Vagina (tissue), 2 donors: ENCODE data around the gene PEMT. TPM values are rescaled to one million over a fixed set of nuclear protein-coding genes. Genes with fewer than 3 reads are reported as not detected.

Source experiments
- DNase-seq, 2 donors: peaks; one replicate each; pipeline ENCODE4 v3.0.0-alpha.2; 2017; ENCODE audit errors: extremely low spot score in 2 of 2
- H3K27ac ChIP-seq: fragments of 200-600 bp; sonication (generic); one replicate; pipeline ENCODE4 v1.5.1; 2019
- H3K27me3 ChIP-seq: fragments of 200-600 bp; sonication (generic); one replicate; pipeline ENCODE4 v1.5.1; 2019
- H3K36me3 ChIP-seq, 2 donors: fragments of 200-600 bp; sonication (generic); one replicate each; pipeline ENCODE4 v1.5.1; 2017 to 2019
- H3K4me1 ChIP-seq: fragments of 200-600 bp; sonication (generic); one replicate; pipeline ENCODE4 v1.5.1; 2019
- H3K4me3 ChIP-seq, 2 donors: fragments of 200-600 bp; sonication (generic); 1 replicate in 1 of 2; 2 replicates in 1 of 2; pipeline ENCODE4 v1.5.1; 2016 to 2019
- H3K9me3 ChIP-seq: fragments of 200-600 bp; sonication (generic); one replicate; pipeline ENCODE4 v1.5.1; 2019
- CTCF ChIP-seq, 3 experiments: fragments of 450-650 bp in 2 of 3; fragments of 200-600 bp in 1 of 3; sonication (generic) in 1 of 3; IDR thresholded peaks; one replicate each; pipeline ENCODE4 v1.5.1; 2017 to 2019; ENCODE audit warnings: antibody characterized with exemption in 3 of 3, mild to moderate bottlenecking in 2 of 3, moderate library complexity in 2 of 3
- POLR2A ChIP-seq, 2 donors: fragments of 450-650 bp; IDR thresholded peaks; one replicate each; pipeline ENCODE4 v1.6.1; 2017; ENCODE audit warnings: antibody characterized with exemption in 2 of 2, mild to moderate bottlenecking in 2 of 2, moderate library complexity in 2 of 2
- POLR2AphosphoS5 ChIP-seq, 2 donors: sonication (generic); formaldehyde crosslinking; IDR thresholded peaks; one replicate each; pipeline ENCODE4 v1.9.0; 2017; ENCODE audit warnings: antibody characterized with exemption in 2 of 2, mild to moderate bottlenecking in 2 of 2, low read depth in 1 of 2; ENCODE audit not compliant: insufficient read depth in 1 of 2
- intact Hi-C: fragments of 100-400 bp; cut with DNase I; formaldehyde crosslinking; loops from one replicate; pipeline ENCODE4 v1.15.1; 2023
- total RNA-seq: library from RNA; depleted of rRNA; stranded (reverse); fragments of >200 nt; gene quantifications from one replicate; pipeline ENCODE4 v1.2.3, GENCODE V29; 2016

Gene PEMT
- total RNA-seq, 1 donor from 2014 or later = 37.3 TPM

- Histone ChIP-seq H3K4me1 (peaks cover 41% of the 10 kb centered on the region), H3K27me3 (no peaks in the 10 kb centered on the region), H3K9me3 (no peaks in the 10 kb centered on the region), H3K27ac (no peak overlapping the region), H3K36me3 (no peaks in the 10 kb centered on the region), H3K4me3 (no peak overlapping the region)
- no peak for TF ChIP-seq CTCF (IDR thresholded peaks at IDR 0.05)
- no peak for TF ChIP-seq POLR2AphosphoS5 (IDR thresholded peaks at IDR 0.05; ENCODE audit: insufficient read depth in 1 of 2, low read depth in 1 of 2)
- TF ChIP-seq POLR2A (IDR thresholded peaks at IDR 0.05) = no peak
- no peak for DNase-seq
- intact Hi-C loops = no loop called here
These were observed 27.2 kb downstream of the PEMT start for GRCh38 chr17:17564323-17564722.

GRCh38 chr17:17563530-17563929 lies 28.0 kb downstream of the PEMT start:
- Histone ChIP-seq H3K27me3 (no peaks in the 10 kb centered on the region), H3K9me3 (no peaks in the 10 kb centered on the region), H3K4me1 (peaks cover 35% of the 10 kb centered on the region), H3K4me3 (no peak overlapping the region), H3K36me3 (no peaks in the 10 kb centered on the region), H3K27ac (no peak overlapping the region)
- no peak for TF ChIP-seq POLR2AphosphoS5 (IDR thresholded peaks at IDR 0.05; ENCODE audit: insufficient read depth in 1 of 2, low read depth in 1 of 2)
- no peak for TF ChIP-seq POLR2A (IDR thresholded peaks at IDR 0.05)
- no peak for TF ChIP-seq CTCF (IDR thresholded peaks at IDR 0.05)
- DNase-seq = no peak
- intact Hi-C loops = no loop called here

- Histone ChIP-seq H3K27ac (no peak overlapping the region), H3K27me3 (no peaks in the 10 kb centered on the region), H3K36me3 (no peaks in the 10 kb centered on the region), H3K9me3 (no peaks in the 10 kb centered on the region), H3K4me1 (peaks cover 21% of the 10 kb centered on the region), H3K4me3 (no peak overlapping the region)
- intact Hi-C loops = no loop called here
- no peak for DNase-seq
- TF ChIP-seq POLR2A (IDR thresholded peaks at IDR 0.05) = no peak
- no peak for TF ChIP-seq POLR2AphosphoS5 (IDR thresholded peaks at IDR 0.05; ENCODE audit: insufficient read depth in 1 of 2, low read depth in 1 of 2)
- TF ChIP-seq CTCF (IDR thresholded peaks at IDR 0.05) = no peak
These were observed 29.4 kb downstream of the PEMT start for GRCh38 chr17:17562146-17562511.

GRCh38 chr17:17561408-17562145 lies 29.9 kb downstream of the PEMT start:
- Histone ChIP-seq H3K36me3 (no peaks in the 10 kb centered on the region), H3K27me3 (no peaks in the 10 kb centered on the region), H3K27ac (no peak overlapping the region), H3K4me1 (peaks cover 16% of the 10 kb centered on the region), H3K4me3 (no peak overlapping the region), H3K9me3 (no peaks in the 10 kb centered on the region)
- no peak for DNase-seq
- TF ChIP-seq POLR2AphosphoS5 (IDR thresholded peaks at IDR 0.05; ENCODE audit: insufficient read depth in 1 of 2, low read depth in 1 of 2) (peak; percentile 35 to 59), CTCF (IDR thresholded peaks at IDR 0.05) (no peak)
- intact Hi-C loops = no loop called here

GRCh38 chr17:17560975-17561374 lies 30.5 kb downstream of the PEMT start:
- Histone ChIP-seq H3K27ac (no peak overlapping the region), H3K4me1 (peaks cover 10% of the 10 kb centered on the region)

More at GRCh38 chr17:17560975-17561374, 30.5 kb downstream of the PEMT start:
- Histone ChIP-seq H3K36me3 (no peaks in the 10 kb centered on the region), H3K27me3 (no peaks in the 10 kb centered on the region), H3K9me3 (no peaks in the 10 kb centered on the region), H3K4me3 (no peak overlapping the region)
- DNase-seq = no peak
- intact Hi-C loops = no loop called here
- TF ChIP-seq CTCF (IDR thresholded peaks at IDR 0.05) (no peak), POLR2AphosphoS5 (IDR thresholded peaks at IDR 0.05; ENCODE audit: insufficient read depth in 1 of 2, low read depth in 1 of 2) (no peak), POLR2A (IDR thresholded peaks at IDR 0.05) (no peak)
